OCI-LY7 (cell line): ENCODE data around the gene GPNMB. TPM values are rescaled to one million over a fixed set of nuclear protein-coding genes. Genes with fewer than 3 reads are reported as not detected.

Experiments
- BruUV-seq: library from RNA; stranded (reverse); fragments of 400-500 nt; replicated peaks from 2 replicates; lab custom pipeline; 2021; lab: Mats Ljungman, UMichigan
- CTCF ChIA-PET: fragments of 300-600 bp; sonication (Branson Sonifier 250); formaldehyde crosslinking; loops from one replicate; lab custom pipeline; 2022; ENCODE audit warnings: antibody characterized with exemption; ENCODE audit not compliant: unreplicated experiment; lab: Charles Lee
- POLR2A ChIA-PET: fragments of 300-600 bp; sonication (Branson Sonifier 250); formaldehyde crosslinking; loops from one replicate; lab custom pipeline; 2022; ENCODE audit warnings: antibody characterized with exemption; lab: Charles Lee
- DNase-seq: peaks from one replicate; pipeline ENCODE4 v3.0.0-alpha.2; 2015; ENCODE audit warnings: low spot score
- H2AFZ ChIP-seq: fragments of 200-600 bp; sonication (generic), shearing (Covaris generic); 2 replicates; pipeline ENCODE4 v1.6.1; 2014; ENCODE audit warnings: mild to moderate bottlenecking, antibody characterized with exemption, low read length, moderate library complexity
- H3K27ac ChIP-seq: fragments of 200-600 bp; sonication (generic); 2 replicates; pipeline ENCODE4 v1.5.1; 2014; ENCODE audit warnings: mixed run types, low read depth, mild to moderate bottlenecking, moderate library complexity, low read length, inconsistent platforms; ENCODE audit not compliant: poor library complexity, severe bottlenecking
- H3K36me3 ChIP-seq: fragments of 200-600 bp; sonication (generic); 2 replicates; pipeline ENCODE4 v1.6.1; 2014; ENCODE audit warnings: mild to moderate bottlenecking, antibody characterized with exemption, low read length, moderate library complexity, mixed read lengths; ENCODE audit not compliant: insufficient read depth
- H3K4me1 ChIP-seq: fragments of 200-600 bp; sonication (generic); 2 replicates; pipeline ENCODE4 v1.5.1; 2014; ENCODE audit warnings: mild to moderate bottlenecking, low read length; ENCODE audit not compliant: insufficient read depth, poor library complexity, severe bottlenecking
- H3K4me2 ChIP-seq: fragments of 200-600 bp; sonication (generic); 2 replicates; pipeline ENCODE4 v1.6.1; 2014; ENCODE audit warnings: mild to moderate bottlenecking, low read length
- H3K4me3 ChIP-seq: fragments of 200-600 bp; sonication (generic); 2 replicates; pipeline ENCODE4 v1.5.1; 2014; ENCODE audit warnings: mild to moderate bottlenecking, low read depth, low read length; ENCODE audit not compliant: poor library complexity, severe bottlenecking
- H3K79me2 ChIP-seq: fragments of 200-600 bp; sonication (generic); 2 replicates; pipeline ENCODE4 v1.6.1; 2016; ENCODE audit warnings: low read depth, mild to moderate bottlenecking, low read length, moderate library complexity, mixed read lengths; ENCODE audit not compliant: insufficient read depth
- H3K9me2 ChIP-seq: fragments of 200-600 bp; sonication (generic); 2 replicates; pipeline ENCODE4 v1.6.1; 2016; ENCODE audit warnings: mild to moderate bottlenecking, low read length, mixed read lengths; ENCODE audit not compliant: insufficient read depth
- H3K9me3 ChIP-seq: fragments of 200-600 bp; sonication (generic); 2 replicates; pipeline ENCODE4 v1.6.1; 2014; ENCODE audit warnings: mild to moderate bottlenecking, mixed run types, low read length, mixed read lengths
- H4K20me1 ChIP-seq: fragments of 200-600 bp; sonication (generic); 2 replicates; pipeline ENCODE4 v1.6.1; 2014; ENCODE audit warnings: mild to moderate bottlenecking, antibody characterized with exemption, low read length, moderate library complexity, mixed read lengths; ENCODE audit not compliant: insufficient read depth
- EZH2phosphoT487 ChIP-seq: fragments of 200-600 bp; sonication (generic); IDR thresholded peaks from 2 replicates; pipeline ENCODE4 v1.6.1; 2018; ENCODE audit warnings: low read depth, borderline replicate concordance, mild to moderate bottlenecking, mixed run types, antibody characterized with exemption, low read length, moderate library complexity, mixed read lengths
- intact Hi-C: fragments of 100-400 bp; cut with micrococcal nuclease; formaldehyde crosslinking; loops from one replicate; pipeline ENCODE4 v1.10.0; 2022; ENCODE audit not compliant: unreplicated experiment
- total RNA-seq, 2 experiments: library from RNA; depleted of rRNA in 1 of 2; stranded (reverse); fragments of >200 nt in 1 of 2; shearing (Covaris generic) in 1 of 2; gene quantifications; 2 replicates each; pipeline ENCODE4 v1.2.3, GENCODE V29; 2014 to 2022
- TF ChIP-seq, protein P1 (sequence below): fragments of 200-600 bp; sonication (generic); conservative IDR thresholded peaks from 2 replicates; pipeline ENCODE4 v1.5.1; 2014; ENCODE audit warnings: mild to moderate bottlenecking, antibody characterized with exemption, low read length, moderate library complexity, mixed read lengths

GPNMB gene
- total RNA-seq, 2 experiments from 2014 or later, result 1.4 to 3.5 TPM

GRCh38 chr7:23315366-23315765 lies 68.8 kb downstream of the GPNMB start:
- Histone ChIP-seq H3K4me2 (no peak overlapping the region), H3K36me3 (peaks cover 92% of the 10 kb centered on the region), H4K20me1 (no peaks in the 10 kb centered on the region), H3K9me3 (no peaks in the 10 kb centered on the region), H3K79me2 (no peaks in the 10 kb centered on the region), H2AFZ (no peak overlapping the region), H3K4me1 (no peaks in the 10 kb centered on the region), H3K9me2 (no peaks in the 10 kb centered on the region), H3K4me3 (no peak overlapping the region), H3K27ac (no peak overlapping the region)
- ChIA-PET POLR2A (interaction anchor here (0.5 to 1.2 kb wide), 2 partner anchors 208 to 1378 kb away, joined by 5 to 6 read pairs; no protein-coding TSS in a partner anchor), CTCF (interaction anchor here (0.6 kb wide), 1 partner anchor 95 kb away, joined by 3 read pairs; no protein-coding TSS in a partner anchor)
- no TSS peak for BruUV-seq
- TF ChIP-seq EZH2phosphoT487, result no peak
- TF ChIP-seq, protein P1, sequence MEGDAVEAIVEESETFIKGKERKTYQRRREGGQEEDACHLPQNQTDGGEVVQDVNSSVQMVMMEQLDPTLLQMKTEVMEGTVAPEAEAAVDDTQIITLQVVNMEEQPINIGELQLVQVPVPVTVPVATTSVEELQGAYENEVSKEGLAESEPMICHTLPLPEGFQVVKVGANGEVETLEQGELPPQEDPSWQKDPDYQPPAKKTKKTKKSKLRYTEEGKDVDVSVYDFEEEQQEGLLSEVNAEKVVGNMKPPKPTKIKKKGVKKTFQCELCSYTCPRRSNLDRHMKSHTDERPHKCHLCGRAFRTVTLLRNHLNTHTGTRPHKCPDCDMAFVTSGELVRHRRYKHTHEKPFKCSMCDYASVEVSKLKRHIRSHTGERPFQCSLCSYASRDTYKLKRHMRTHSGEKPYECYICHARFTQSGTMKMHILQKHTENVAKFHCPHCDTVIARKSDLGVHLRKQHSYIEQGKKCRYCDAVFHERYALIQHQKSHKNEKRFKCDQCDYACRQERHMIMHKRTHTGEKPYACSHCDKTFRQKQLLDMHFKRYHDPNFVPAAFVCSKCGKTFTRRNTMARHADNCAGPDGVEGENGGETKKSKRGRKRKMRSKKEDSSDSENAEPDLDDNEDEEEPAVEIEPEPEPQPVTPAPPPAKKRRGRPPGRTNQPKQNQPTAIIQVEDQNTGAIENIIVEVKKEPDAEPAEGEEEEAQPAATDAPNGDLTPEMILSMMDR, result no peak
- intact Hi-C loops, result no loop called here
- no peak for DNase-seq

Other genes with a start within 250 kb of the GPNMB start
- 43.3 and 69.9 TPM in 2 replicates for gene HYCC1, start 232.6 kb upstream of the GPNMB start, total RNA-seq (2014; rRNA removed; shearing (Covaris generic))
- 157 and 171 TPM in 2 replicates for gene HYCC1, start 232.6 kb upstream of the GPNMB start, total RNA-seq (2022)
- gene KLHL7, start 141.0 kb upstream of the GPNMB start, total RNA-seq (2014; rRNA removed; shearing (Covaris generic)), result 24.4 and 25.8 TPM in 2 replicates
- gene KLHL7, start 141.0 kb upstream of the GPNMB start, total RNA-seq (2022), result 30.2 and 35.2 TPM in 2 replicates
- gene NUP42, start 64.7 kb upstream of the GPNMB start, total RNA-seq (2014; rRNA removed; shearing (Covaris generic)), result 103 and 119 TPM in 2 replicates
- 67.2 and 73.4 TPM in 2 replicates for gene NUP42, start 64.7 kb upstream of the GPNMB start, total RNA-seq (2022)
- gene MALSU1, start 52.6 kb downstream of the GPNMB start, total RNA-seq (2014; rRNA removed; shearing (Covaris generic)), result 107 and 132 TPM in 2 replicates
- gene MALSU1, start 52.6 kb downstream of the GPNMB start, total RNA-seq (2022), result 56.1 and 66.4 TPM in 2 replicates
- 41.1 and 48.7 TPM in 2 replicates for gene IGF2BP3, start 223.7 kb downstream of the GPNMB start, total RNA-seq (2014; rRNA removed; shearing (Covaris generic))
- 94.3 and 108 TPM in 2 replicates for gene IGF2BP3, start 223.7 kb downstream of the GPNMB start, total RNA-seq (2022)